GM18907 (cell line): ENCODE measurements around the gene GCFC2.
A peak's percentile ranks its signal among the peaks of the same experiment; 100 is the strongest.
"Not testable (repeated sequence)": the region's sequence is repeated elsewhere in the genome, so short reads cannot be mapped to it uniquely, and the experiment has no call there.

Source experiments
- ATAC-seq: cut with Tn5 transposase; IDR thresholded peaks from one replicate; pipeline ENCODE4 v1.9.1; 2021; ENCODE audit warnings: mild to moderate bottlenecking, moderate library complexity; ENCODE audit not compliant: unreplicated experiment

Gene GCFC2

GRCh38 chr2:75710577-75711253 is at the start of gene GCFC2:
GCFC2 (minus strand) TSS chr2:75710915; CDS start chr2:75710855, 60 bp downstream.
- ATAC-seq, result peak; percentile 97

GRCh38 chr2:75752828-75753227 is 42.1 kb upstream of the GCFC2 start:
- no peak for ATAC-seq

GRCh38 chr2:75751824-75752468 is 41.2 kb upstream of the GCFC2 start:
- ATAC-seq, result no peak

GRCh38 chr2:75751360-75751759 is 40.6 kb upstream of the GCFC2 start:
- no peak for ATAC-seq

- no peak for ATAC-seq
Observed at GRCh38 chr2:75737961-75738360, 27.2 kb upstream of the GCFC2 start.

GRCh38 chr2:75736276-75736675 is 25.6 kb upstream of the GCFC2 start:
- ATAC-seq, result no peak

- ATAC-seq, result no peak
Observed at GRCh38 chr2:75729861-75730260, 19.1 kb upstream of the GCFC2 start.

- ATAC-seq, result no peak
Observed at GRCh38 chr2:75728614-75729419, 18.1 kb upstream of the GCFC2 start.

- ATAC-seq, result no peak
Observed at GRCh38 chr2:75722687-75723086, 12.0 kb upstream of the GCFC2 start.

- no peak for ATAC-seq
Observed at GRCh38 chr2:75720525-75720924, 9.8 kb upstream of the GCFC2 start.

GRCh38 chr2:75719616-75720015 is 8.9 kb upstream of the GCFC2 start:
- ATAC-seq, result no peak

GRCh38 chr2:75716406-75716805 is 5.7 kb upstream of the GCFC2 start:
- no peak for ATAC-seq

- not testable (repeated sequence) for ATAC-seq
Observed at GRCh38 chr2:75711590-75711989, 875 bp upstream of the GCFC2 start.

GRCh38 chr2:75710220-75710576 is 517 bp downstream of the GCFC2 start:
- ATAC-seq, result peak; percentile 41

GRCh38 chr2:75709297-75709696 is 1.4 kb downstream of the GCFC2 start:
- no peak for ATAC-seq

GRCh38 chr2:75707901-75708300 is 2.8 kb downstream of the GCFC2 start:
- no peak for ATAC-seq

GRCh38 chr2:75705921-75706320 is 4.8 kb downstream of the GCFC2 start:
- ATAC-seq, result no peak

- ATAC-seq, result no peak
Observed at GRCh38 chr2:75703589-75704287, 7.0 kb downstream of the GCFC2 start.

GRCh38 chr2:75702593-75702992 is 8.1 kb downstream of the GCFC2 start:
- no peak for ATAC-seq

- no peak for ATAC-seq
Observed at GRCh38 chr2:75698918-75699317, 11.8 kb downstream of the GCFC2 start.

GRCh38 chr2:75688196-75688595 is 22.5 kb downstream of the GCFC2 start:
- no peak for ATAC-seq
